ENCODE data around the gene PPFIBP1. TPM values are rescaled to one million over a fixed set of nuclear protein-coding genes. Genes with fewer than 3 reads are reported as not detected.

Gene PPFIBP1
- total RNA-seq, 4 donors from 2014 or later = 47.2 to 77.3 (median 52.7) TPM

GRCh38 chr12:27682534-27682933, 158.5 kb downstream of the PPFIBP1 start:
- no peak for TF ChIP-seq POLR2A (IDR thresholded peaks at IDR 0.05)
- no peak for TF ChIP-seq CTCF (IDR thresholded peaks at IDR 0.05)
- intact Hi-C loops (cut with DNase I; ENCODE audit: low total_unique reads) = no loop called here
- WGBS, 2 donors = 95 to 97% methylated on average over 2 of the region's 2 CpGs
- DNase-seq (ENCODE audit: low spot score in 2 of 2) = no peak
- H3K4me3 ChIP-seq (ENCODE audit: low read depth, poor library complexity, severe bottlenecking) = no peak overlapping the region

- TF ChIP-seq CTCF (IDR thresholded peaks at IDR 0.05) = no peak
- no peak for TF ChIP-seq POLR2A (IDR thresholded peaks at IDR 0.05)
These were observed 161.3 kb downstream of the PPFIBP1 start for GRCh38 chr12:27685274-27685673.

GRCh38 chr12:27686147-27686546, 162.1 kb downstream of the PPFIBP1 start:
- no peak overlapping the region for H3K4me3 ChIP-seq (ENCODE audit: low read depth, poor library complexity, severe bottlenecking)
- TF ChIP-seq CTCF (IDR thresholded peaks at IDR 0.05) (no peak), POLR2A (IDR thresholded peaks at IDR 0.05) (no peak)
- intact Hi-C loops (cut with DNase I; ENCODE audit: low total_unique reads) = no loop called here

More at GRCh38 chr12:27685274-27685673, 161.3 kb downstream of the PPFIBP1 start:
- intact Hi-C loops (cut with DNase I; ENCODE audit: low total_unique reads) = no loop called here
- DNase-seq (ENCODE audit: low spot score in 2 of 2) = no peak
- H3K4me3 ChIP-seq (ENCODE audit: low read depth, poor library complexity, severe bottlenecking) = no peak overlapping the region
- 90 to 97% methylated on average over 2 of the region's 2 CpGs for WGBS, 2 donors

DNA sequence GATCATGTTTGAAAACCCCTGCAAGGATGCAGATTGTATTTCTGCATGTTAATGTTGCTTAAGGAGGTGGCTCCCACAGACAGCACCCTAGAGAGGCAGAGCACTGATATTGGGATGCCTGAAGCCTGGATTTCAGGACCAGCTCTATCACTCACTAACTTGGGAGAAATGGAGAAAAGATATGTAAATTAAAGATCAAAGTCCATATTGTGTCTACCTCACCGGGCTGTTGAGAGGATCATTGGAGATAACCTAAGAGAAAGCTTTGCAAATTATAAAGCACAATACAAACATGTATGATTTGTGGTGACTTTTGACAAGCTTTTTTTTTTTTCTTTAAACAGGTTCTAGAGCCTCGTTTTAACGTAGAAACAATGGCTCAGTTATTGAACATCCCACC, 164.7 kb downstream of the PPFIBP1 start:
- no peak overlapping the region for H3K4me3 ChIP-seq (ENCODE audit: low read depth, poor library complexity, severe bottlenecking)
- DNase-seq (ENCODE audit: low spot score in 2 of 2) = no peak
- no peak for TF ChIP-seq POLR2A (IDR thresholded peaks at IDR 0.05)
- TF ChIP-seq CTCF (IDR thresholded peaks at IDR 0.05) = no peak
- WGBS, 2 donors = 95 to 96% methylated on average over 3 of the region's 3 CpGs
- intact Hi-C loops (cut with DNase I; ENCODE audit: low total_unique reads) = no loop called here

More at GRCh38 chr12:27686147-27686546, 162.1 kb downstream of the PPFIBP1 start:
- no peak for DNase-seq (ENCODE audit: low spot score in 2 of 2)

DNA sequence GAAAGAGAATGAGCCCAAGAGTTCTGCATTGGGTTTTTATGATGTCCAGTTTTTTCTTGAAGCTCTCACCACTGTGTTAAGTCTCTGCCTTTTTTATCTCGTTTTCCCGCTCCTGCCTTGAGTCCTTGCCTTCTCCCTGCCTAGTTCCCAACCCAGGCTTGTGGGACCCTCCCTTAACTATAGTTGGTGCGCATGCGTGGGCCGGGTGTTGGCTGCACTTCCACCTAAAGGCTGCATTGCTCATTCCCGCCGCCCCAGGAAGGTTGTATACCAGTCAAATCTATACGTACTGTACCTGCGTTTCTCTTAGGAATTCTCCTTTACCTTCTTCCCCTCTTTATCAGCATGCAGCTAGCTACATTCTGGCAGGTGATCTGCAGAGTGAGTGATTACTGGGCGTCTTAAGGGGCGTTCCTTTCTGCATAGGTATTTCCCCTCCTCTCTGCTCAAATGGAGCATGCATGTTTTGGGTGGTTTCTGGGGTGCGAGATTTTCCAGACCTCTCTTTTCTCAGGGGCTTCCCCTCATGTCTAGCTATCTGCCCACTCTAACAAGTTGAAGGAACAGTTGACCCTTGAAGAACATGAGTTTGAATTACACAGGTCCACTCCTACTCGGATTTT, 165.7 kb downstream of the PPFIBP1 start:
- no peak for TF ChIP-seq CTCF (IDR thresholded peaks at IDR 0.05)
- TF ChIP-seq POLR2A (IDR thresholded peaks at IDR 0.05) = no peak
- H3K4me3 ChIP-seq (ENCODE audit: low read depth, poor library complexity, severe bottlenecking) = no peak overlapping the region
- intact Hi-C loops (cut with DNase I; ENCODE audit: low total_unique reads) = no loop called here
- WGBS, 2 donors = 95% methylated on average over 13 of the region's 13 CpGs
- DNase-seq (ENCODE audit: low spot score in 2 of 2) = no peak

- H3K4me3 ChIP-seq (ENCODE audit: low read depth, poor library complexity, severe bottlenecking) = no peak overlapping the region
- no peak for DNase-seq (ENCODE audit: low spot score in 2 of 2)
- intact Hi-C loops (cut with DNase I; ENCODE audit: low total_unique reads) = no loop called here
- TF ChIP-seq CTCF (IDR thresholded peaks at IDR 0.05) (no peak), POLR2A (IDR thresholded peaks at IDR 0.05) (no peak)
- 79 to 86% methylated on average over 2 of the region's 2 CpGs for WGBS, 2 donors
These were observed 169.4 kb downstream of the PPFIBP1 start for GRCh38 chr12:27693403-27693802.

Data from lower leg skin (tissue), 4 donors.